T-helper 17 cell (primary cell): ENCODE data around the gene KRTAP4-8. TPM values are rescaled to one million over a fixed set of nuclear protein-coding genes. Genes with fewer than 3 reads are reported as not detected.
"Not testable (repeated sequence)": the region's sequence is repeated elsewhere in the genome, so short reads cannot be mapped to it uniquely, and the experiment has no call there.

Experiments
- ATAC-seq: fragments of 150-1000 bp; cut with Tn5 transposase; 2 replicates; pipeline ENCODE4 v1.10.0; 2021; ENCODE audit warnings: mild to moderate bottlenecking, moderate library complexity
- DNase-seq, 3 donors: peaks; one replicate each; pipeline versions ENCODE4 v3.0.0 to v3.0.0-alpha.2; 2020 to 2021
- H3K9me3 ChIP-seq: one replicate; pipeline ENCODE4 v1.7.0; 2013; ENCODE audit warnings: low read length, mild to moderate bottlenecking; ENCODE audit not compliant: control insufficient read depth, poor library complexity, severe bottlenecking
- H3K27ac Mint-ChIP-seq: one replicate; pipeline ENCODE4 v1.8.0; 2022; ENCODE audit warnings: mild to moderate bottlenecking, moderate library complexity, mixed read lengths
- H3K27me3 Mint-ChIP-seq: one replicate; pipeline ENCODE4 v1.8.0; 2022; ENCODE audit warnings: mixed read lengths
- H3K36me3 Mint-ChIP-seq: one replicate; pipeline ENCODE4 v1.8.0; 2022; ENCODE audit warnings: low read depth, mixed read lengths
- H3K4me1 Mint-ChIP-seq: one replicate; pipeline ENCODE4 v1.8.0; 2022; ENCODE audit warnings: mild to moderate bottlenecking, mixed read lengths
- H3K4me3 Mint-ChIP-seq: one replicate; pipeline ENCODE4 v1.8.0; 2022; ENCODE audit warnings: mild to moderate bottlenecking, moderate library complexity, mixed read lengths
- total RNA-seq, 4 donors: library from RNA in 2 of 4; stranded (reverse) in 2 of 4; gene quantifications; one replicate each; pipeline ENCODE4 v1.2.3 and lab custom pipeline; 2022 to 2026

Gene KRTAP4-8
- total RNA-seq, 2 donors from 2014 or later, result not detected

DNA sequence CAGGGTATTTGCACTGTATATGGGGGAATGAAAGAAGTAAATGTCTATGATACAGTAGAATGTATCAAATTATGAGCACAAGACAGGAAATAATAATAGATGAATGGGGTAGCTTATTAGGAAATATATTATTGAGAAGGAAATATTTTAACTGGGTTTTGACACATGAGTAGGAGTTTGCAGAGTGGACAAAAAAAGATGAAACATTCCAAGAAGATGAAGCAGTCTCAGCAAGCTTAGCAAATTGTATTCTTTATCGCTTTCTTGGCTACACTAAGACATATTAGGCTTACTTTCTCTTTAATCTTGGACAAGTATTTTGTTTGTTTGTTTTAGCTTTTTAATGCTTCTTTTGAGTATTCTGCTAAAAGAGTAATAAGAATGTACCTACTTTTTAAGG lies 6.0 kb upstream of the KRTAP4-8 start:
- Mint-ChIP-seq H3K36me3 (peaks cover 2% of the 10 kb centered on the region), H3K27ac (no peak overlapping the region), H3K27me3 (peaks cover 16% of the 10 kb centered on the region), H3K4me3 (no peak overlapping the region), H3K4me1 (peaks cover 15% of the 10 kb centered on the region)
- ATAC-seq, result no peak
- DNase-seq, result no peak
- H3K9me3 ChIP-seq, result no peaks in the 10 kb centered on the region

DNA sequence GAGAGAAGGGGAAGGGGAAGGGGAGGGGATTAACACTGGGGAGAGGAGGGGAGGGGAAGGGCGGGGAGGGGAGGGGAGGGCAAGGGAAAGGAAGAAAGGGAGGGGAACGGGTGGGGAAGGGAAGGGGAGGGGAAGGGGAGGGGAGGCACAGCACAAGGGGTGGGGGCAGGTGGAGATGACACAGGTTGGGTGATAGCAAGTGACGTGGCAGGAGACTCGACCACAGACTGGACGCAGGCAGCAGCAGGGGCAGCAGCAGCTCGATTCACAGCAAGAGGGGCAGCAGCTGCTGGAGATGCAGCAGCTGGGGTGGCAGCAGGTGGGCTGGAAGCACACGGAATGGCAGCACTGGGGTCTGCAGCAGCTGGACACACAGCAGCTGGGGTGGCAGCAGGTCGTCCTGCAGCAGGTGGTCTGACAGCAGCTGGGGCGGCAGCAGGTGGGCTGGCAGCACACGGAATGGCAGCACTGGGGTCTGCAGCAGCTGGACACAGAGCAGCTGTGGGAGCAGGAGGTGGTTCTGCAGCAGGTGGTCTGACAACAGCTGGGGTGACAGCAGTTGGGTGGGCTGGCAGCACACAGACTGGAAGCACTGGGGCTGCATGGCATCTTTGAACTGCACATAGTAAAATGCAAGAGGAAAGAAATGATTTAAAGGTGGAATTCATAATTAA lies 3.8 kb upstream of the KRTAP4-8 start, which contains the start of gene KRTAP4-16:
Gene KRTAP4-16, minus strand, starts transcription at position 624 of the 674 bp plus-strand sequence. Its CDS starts 0 bp downstream, at position 624.
- Mint-ChIP-seq H3K27ac (no peak within 1 kb of the TSS), H3K4me3 (no peak within 1 kb of the TSS), H3K36me3 (peaks cover 4% of the 10 kb centered on the region), H3K4me1 (peaks cover 9% of the 10 kb centered on the region), H3K27me3 (peaks cover 32% of the 10 kb centered on the region)
- no peak for DNase-seq
- ATAC-seq, result no peak
- no peaks in the 10 kb centered on the region for H3K9me3 ChIP-seq

DNA sequence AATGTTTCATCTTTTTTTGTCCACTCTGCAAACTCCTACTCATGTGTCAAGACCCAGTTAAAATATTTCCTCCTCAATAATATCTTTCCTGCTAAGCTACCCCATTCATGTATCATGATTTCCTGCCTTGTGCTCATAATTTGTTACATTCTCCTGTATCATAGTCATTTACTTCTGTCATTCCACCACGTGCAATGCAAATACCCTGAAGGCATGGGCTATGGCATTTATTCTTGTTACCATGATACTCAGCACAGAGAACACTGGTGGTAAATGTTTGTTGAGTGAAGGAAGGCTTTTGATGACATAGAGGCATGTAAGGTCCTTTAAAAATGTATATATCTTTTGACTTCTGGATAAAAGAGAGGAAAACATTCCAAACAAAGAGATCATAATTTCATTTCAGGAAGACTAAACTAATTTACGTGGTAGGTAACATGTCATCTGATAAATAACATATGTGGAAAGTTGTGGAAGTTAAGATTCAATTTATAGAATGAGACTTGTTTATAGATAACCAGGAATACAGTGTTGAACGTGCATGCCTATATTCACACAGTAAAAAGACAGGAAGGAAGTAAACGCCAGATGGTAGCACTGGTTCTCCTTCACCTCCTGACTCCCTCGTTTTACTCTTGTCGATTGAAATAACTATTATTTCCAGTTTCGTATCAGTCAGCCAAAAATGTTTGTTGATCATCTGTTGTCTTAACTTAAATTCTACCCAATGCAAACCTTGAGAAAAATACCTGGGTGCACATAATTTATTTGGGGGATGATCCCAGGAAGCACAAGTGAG lies 1.9 kb upstream of the KRTAP4-8 start:
- ATAC-seq, H3K4me1 Mint-ChIP-seq, DNase-seq, H3K4me3 Mint-ChIP-seq, H3K36me3 Mint-ChIP-seq, H3K27ac Mint-ChIP-seq, H3K9me3 ChIP-seq: not testable (repeated sequence)
- H3K27me3 Mint-ChIP-seq, result peaks cover 38% of the 10 kb centered on the region

DNA sequence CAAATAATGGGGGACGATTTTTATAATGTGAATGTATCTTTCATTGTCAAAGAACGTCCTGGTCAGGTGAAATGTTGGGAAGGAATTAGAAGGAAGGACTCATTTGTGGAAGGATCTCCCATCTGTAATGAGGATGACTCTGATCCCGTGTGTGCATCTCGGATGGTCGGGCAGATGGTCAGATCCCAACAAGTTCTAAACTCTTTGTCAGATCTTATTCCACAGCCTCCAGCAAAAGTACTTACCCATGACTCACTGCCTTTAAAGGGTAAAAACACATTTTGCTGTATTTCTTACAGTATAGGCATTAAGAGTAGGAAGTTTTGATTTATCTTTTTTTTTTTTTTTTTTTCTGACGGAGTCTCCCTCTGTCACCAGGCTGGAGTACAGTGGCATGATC lies 539 bp upstream of the KRTAP4-8 start:
- no peaks in the 10 kb centered on the region for H3K9me3 ChIP-seq
- no peak for ATAC-seq
- H3K27ac Mint-ChIP-seq, result no peak overlapping the region
- H3K4me3 Mint-ChIP-seq, result no peak overlapping the region
- peaks cover 45% of the 10 kb centered on the region for H3K27me3 Mint-ChIP-seq
- DNase-seq, result no peak
- H3K4me1 Mint-ChIP-seq, result peaks cover 9% of the 10 kb centered on the region
- peaks cover 5% of the 10 kb centered on the region for H3K36me3 Mint-ChIP-seq

DNA sequence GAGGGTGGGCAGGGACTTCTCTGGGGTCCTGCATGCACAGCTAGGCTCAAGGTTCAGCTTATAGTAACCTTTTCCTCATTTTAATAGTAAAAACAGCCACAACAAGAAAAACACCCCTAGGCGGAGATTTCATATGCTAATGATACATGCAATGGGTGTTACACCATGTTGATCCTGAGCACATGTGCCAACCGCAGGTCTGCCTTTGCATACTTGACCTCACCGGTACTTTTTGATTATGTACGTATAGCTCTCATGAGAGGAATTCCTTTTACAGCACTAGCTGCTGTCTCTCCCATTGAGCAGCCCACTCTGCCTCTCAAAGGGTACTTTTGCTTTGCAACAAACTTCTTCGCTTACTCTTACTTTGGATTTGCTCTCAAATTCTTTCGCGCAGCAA lies 1.9 kb downstream of the KRTAP4-8 start:
- Mint-ChIP-seq H3K36me3 (peaks cover 5% of the 10 kb centered on the region), H3K27ac (no peak overlapping the region), H3K4me1 (peaks cover 9% of the 10 kb centered on the region), H3K4me3 (no peak overlapping the region), H3K27me3 (peaks cover 45% of the 10 kb centered on the region)
- no peak for ATAC-seq
- no peaks in the 10 kb centered on the region for H3K9me3 ChIP-seq
- no peak for DNase-seq

DNA sequence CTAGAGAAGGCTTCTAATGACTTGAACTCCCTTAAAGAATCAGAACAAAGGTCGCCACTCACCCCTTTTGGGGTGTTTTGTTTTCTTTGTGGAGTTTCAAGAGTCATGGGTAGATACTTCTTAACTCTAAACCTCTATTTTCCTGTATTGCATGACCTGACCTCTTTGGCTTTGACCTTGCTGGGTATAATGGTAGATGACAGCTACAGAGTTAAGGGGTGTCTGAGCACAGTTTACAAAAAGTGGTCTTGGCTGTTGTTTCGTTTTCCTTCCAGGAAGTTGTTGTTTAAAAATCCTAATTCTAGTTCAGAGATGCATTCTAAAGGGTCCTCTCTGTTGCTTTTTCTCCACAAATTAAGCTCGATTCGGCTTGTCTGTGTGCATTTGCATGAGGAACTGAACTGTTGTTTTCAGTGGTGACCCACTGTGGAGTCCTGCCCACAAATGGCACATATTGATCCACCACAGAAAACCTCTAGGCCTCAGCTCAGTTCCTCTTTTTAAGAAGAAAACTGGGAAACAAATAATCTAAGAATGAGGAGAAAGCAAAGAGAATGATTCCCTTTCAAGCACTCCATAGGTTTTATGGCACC lies 9.1 kb downstream of the KRTAP4-8 start:
- not testable (repeated sequence) for DNase-seq, H3K9me3 ChIP-seq, H3K4me1 Mint-ChIP-seq, H3K4me3 Mint-ChIP-seq, ATAC-seq, H3K27ac Mint-ChIP-seq, H3K36me3 Mint-ChIP-seq
- peaks cover 18% of the 10 kb centered on the region for H3K27me3 Mint-ChIP-seq

DNA sequence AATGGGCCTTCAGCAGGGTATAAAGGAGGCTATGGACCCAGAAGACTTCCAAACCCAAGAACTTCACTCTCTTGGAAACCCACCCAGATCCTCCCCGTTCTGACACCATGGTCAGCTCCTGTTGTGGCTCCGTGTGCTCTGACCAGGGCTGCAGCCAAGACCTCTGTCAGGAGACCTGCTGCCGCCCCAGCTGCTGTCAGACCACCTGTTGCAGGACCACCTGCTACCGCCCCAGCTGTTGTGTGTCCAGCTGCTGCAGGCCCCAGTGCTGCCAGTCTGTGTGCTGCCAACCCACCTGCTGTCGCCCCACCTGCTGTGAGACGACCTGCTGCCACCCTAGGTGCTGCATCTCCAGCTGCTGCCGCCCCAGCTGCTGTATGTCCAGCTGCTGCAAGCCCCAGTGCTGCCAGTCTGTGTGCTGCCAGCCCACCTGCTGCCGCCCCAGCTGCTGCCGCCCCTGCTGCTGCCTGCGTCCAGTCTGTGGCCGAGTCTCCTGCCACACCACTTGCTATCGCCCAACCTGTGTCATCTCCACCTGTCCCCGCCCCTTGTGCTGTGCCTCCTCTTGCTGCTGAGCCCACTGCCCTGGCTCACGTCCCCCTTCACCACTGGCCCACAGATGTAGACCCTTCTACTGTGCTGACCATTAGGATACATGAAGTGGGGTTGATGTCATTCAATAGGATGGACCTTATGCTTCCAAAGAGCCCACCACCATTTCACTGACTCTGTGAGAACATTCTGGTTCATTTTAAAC lies 13.7 kb downstream of the KRTAP4-8 start, which contains the start of gene KRTAP4-7:
Gene KRTAP4-7, plus strand, starts transcription at position 51 of the 757 bp plus-strand sequence. Its CDS starts 57 bp downstream, at position 108.
- not testable (repeated sequence) for DNase-seq, H3K9me3 ChIP-seq, H3K27ac Mint-ChIP-seq, H3K36me3 Mint-ChIP-seq, ATAC-seq, H3K4me1 Mint-ChIP-seq, H3K4me3 Mint-ChIP-seq
- H3K27me3 Mint-ChIP-seq, result peaks cover 23% of the 10 kb centered on the region

DNA sequence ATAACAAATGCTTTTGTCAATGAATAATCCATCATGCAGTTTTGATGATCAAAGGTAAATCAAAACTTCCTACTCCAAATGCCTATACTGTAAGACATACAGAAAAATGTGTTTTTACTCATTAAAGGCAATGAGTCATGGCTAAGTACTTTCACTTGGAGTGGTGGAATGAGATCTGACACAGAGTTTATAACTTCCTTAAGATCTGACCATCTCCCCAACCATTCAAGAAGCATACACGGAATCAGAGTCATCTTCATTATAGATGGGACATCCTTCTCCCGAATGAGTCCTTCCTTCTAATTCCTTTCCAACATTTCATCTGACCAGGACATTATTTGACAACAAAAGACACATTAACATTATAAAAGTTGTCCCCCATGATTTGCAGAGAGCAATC lies 14.5 kb downstream of the KRTAP4-8 start:
- DNase-seq, H3K9me3 ChIP-seq, H3K4me1 Mint-ChIP-seq, H3K4me3 Mint-ChIP-seq, H3K36me3 Mint-ChIP-seq, ATAC-seq, H3K27ac Mint-ChIP-seq: not testable (repeated sequence)
- H3K27me3 Mint-ChIP-seq, result peaks cover 23% of the 10 kb centered on the region

DNA sequence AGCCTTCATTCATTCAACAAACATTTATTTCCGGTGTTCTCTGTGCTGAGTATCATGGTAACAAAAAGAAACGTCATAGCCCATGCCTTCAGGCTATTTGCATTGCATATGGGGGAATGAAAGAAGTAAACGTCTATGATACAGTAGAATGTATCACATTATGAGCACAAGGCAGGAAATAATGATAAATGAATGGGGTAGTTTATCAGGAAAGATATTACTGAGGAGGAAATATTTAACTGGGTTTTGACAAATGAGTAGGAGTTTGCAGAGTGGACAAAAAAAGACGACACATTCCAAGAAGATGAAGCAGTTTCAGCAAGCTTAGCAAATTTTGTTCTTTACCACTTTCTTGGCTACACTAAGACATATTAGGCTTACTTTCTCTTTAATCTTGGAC lies 15.3 kb downstream of the KRTAP4-8 start:
- no peaks in the 10 kb centered on the region for H3K9me3 ChIP-seq
- no peak overlapping the region for H3K4me3 Mint-ChIP-seq
- no peaks in the 10 kb centered on the region for H3K36me3 Mint-ChIP-seq
- peaks cover 21% of the 10 kb centered on the region for H3K27me3 Mint-ChIP-seq
- no peak for ATAC-seq
- DNase-seq, result no peak
- no peak overlapping the region for H3K27ac Mint-ChIP-seq
- peaks cover 4% of the 10 kb centered on the region for H3K4me1 Mint-ChIP-seq

DNA sequence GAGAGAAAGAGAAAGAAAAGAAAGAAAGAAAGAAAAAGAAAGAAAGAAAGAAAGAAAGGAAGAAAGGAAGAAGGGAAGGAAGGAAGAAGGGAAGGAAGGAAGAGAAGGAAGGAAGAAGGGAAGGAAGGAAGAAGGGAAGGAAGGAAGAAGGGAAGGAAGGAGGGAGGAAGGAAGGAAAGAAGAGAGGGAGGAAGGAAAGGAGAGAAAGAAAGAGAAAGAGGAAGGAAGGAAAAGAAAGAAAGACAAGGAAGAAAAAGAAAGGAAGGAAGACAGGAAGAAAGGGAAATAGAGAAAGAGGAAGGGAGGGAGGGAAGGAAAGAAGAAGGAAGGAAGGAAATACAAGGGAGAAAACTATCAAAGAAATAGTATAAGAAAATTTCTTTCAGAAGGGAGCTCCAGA lies 21.2 kb downstream of the KRTAP4-8 start:
- Mint-ChIP-seq H3K36me3 (peaks cover 2% of the 10 kb centered on the region), H3K4me1 (peaks cover 3% of the 10 kb centered on the region), H3K4me3 (no peak overlapping the region), H3K27me3 (peaks cover 18% of the 10 kb centered on the region), H3K27ac (no peak overlapping the region)
- no peaks in the 10 kb centered on the region for H3K9me3 ChIP-seq
- ATAC-seq, result no peak
- DNase-seq, result no peak

DNA sequence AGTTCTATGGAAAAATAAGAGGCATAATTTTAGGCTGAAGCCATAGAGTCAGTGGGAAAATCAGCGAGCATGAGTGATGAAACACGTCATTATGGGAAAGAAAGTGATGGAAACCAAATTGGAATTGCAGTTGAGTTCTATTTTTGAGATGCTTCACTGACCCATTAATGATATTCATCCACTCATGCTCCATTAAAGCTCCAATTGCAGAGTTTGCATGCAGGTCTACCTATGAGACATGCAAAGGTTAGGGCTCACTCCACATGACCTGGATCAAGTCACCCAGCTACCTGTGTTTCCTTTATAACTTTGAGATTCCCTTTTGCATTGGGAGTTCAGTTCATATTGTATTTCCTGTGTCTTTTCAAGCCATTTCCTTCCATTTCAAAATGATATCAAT lies 24.3 kb downstream of the KRTAP4-8 start:
- H3K9me3 ChIP-seq, result no peaks in the 10 kb centered on the region
- peaks cover 2% of the 10 kb centered on the region for H3K36me3 Mint-ChIP-seq
- no peak for DNase-seq
- H3K4me1 Mint-ChIP-seq, result peaks cover 3% of the 10 kb centered on the region
- peaks cover 18% of the 10 kb centered on the region for H3K27me3 Mint-ChIP-seq
- no peak overlapping the region for H3K27ac Mint-ChIP-seq
- no peak for ATAC-seq
- no peak overlapping the region for H3K4me3 Mint-ChIP-seq

DNA sequence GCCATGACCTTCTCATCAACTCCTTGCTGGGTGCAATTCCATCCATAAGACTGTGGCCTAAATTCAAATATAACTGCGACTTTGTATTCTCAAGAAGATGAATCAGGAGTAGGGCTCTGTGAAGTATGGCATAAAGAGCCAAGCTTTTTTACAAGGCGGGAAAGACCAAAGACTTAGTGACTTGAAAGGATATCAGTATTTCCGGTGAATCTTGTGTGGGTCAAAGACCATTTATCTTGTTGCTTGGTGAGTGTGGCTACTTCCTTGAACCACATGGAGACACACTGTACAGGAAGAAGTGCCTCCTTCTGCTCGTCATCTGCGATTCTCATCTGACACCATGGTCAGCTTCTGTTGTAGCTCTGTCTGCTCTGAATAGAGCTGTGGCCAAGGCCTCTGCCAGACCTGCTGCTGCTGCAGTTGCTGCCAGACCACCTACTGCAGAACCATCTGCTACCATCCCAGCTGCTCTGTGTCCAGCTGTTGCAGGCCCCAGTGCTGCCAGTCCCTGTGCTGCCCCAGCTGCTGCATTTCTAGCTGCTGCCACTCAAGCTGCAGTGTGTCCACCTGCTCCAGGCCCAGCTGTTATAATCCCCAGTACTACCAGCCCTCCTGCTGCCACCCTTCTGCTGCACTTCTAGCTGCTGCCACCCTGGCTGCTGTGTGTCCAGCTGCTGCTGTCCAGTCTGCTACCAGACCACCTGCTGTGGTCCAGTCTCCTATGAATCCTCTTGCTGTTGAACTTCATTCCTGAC lies 26.2 kb downstream of the KRTAP4-8 start:
- ATAC-seq (no peak), DNase-seq (no peak)
- Mint-ChIP-seq H3K4me1 (peaks cover 3% of the 10 kb centered on the region), H3K4me3 (no peak overlapping the region), H3K36me3 (peaks cover 2% of the 10 kb centered on the region), H3K27me3 (peaks cover 18% of the 10 kb centered on the region), H3K27ac (no peak overlapping the region)
- H3K9me3 ChIP-seq, result no peaks in the 10 kb centered on the region
